ENCODE measurements around the gene PRDM1.

The PRDM1 gene

GRCh38 chr6:106085984-106086813, at the start of gene PRDM1:
PRDM1 (plus strand) TSS chr6:106086336; CDS start chr6:106086554, 218 bp downstream.
- intact Hi-C loops (cut with DNase I), result loop anchor here (5.0 kb wide), 1 partner anchor 94 kb away; no protein-coding TSS in a partner anchor
- DNase-seq, result peak; percentile 16 to 92 (median 40)

GRCh38 chr6:106037060-106037459, 49.1 kb upstream of the PRDM1 start:
- intact Hi-C loops (cut with DNase I), result no loop called here
- DNase-seq, result no peak

DNA sequence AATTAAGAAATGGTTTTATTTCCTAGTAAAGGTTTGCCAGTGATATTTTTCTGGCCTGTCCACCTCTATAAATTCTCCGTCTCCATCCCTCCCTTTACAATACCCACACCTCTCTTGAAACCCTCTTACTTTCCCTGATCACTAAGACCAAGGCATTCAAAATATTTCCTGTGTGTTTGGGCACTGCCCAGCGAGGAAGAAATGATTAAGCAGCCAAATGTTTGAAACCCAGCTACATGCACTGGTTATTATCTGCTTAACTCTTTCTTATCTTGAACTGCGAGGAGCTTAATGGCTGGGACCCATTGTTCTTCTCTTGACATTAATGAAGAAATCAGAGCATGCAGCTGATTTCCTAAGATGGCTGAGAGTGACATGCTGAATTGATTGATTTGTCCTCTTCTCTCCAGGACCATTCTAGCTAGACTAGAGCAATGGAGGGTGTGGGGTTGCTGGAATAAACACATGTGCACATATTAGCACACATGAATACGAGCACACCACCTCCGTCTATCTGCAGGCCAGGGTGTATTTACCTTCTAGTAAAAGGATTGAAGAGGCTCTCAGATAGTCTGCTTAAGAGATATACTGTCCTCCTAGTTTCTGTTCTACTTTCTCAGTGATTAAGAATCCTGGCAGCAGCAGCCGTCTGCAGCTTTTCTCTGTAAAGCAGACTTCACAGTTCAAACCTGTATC, 46.1 kb upstream of the PRDM1 start:
- intact Hi-C loops (cut with DNase I), result no loop called here
- DNase-seq, result no peak

- DNase-seq, result no peak
Measured at GRCh38 chr6:106044151-106044550, 42.0 kb upstream of the PRDM1 start.

GRCh38 chr6:106045077-106045476, 41.1 kb upstream of the PRDM1 start:
- no peak for DNase-seq
- intact Hi-C loops (cut with DNase I), result no loop called here

More at GRCh38 chr6:106044151-106044550, 42.0 kb upstream of the PRDM1 start:
- intact Hi-C loops (cut with DNase I), result no loop called here

GRCh38 chr6:106046116-106046853, 39.9 kb upstream of the PRDM1 start:
- no peak for DNase-seq
- intact Hi-C loops (cut with DNase I), result no loop called here

DNA sequence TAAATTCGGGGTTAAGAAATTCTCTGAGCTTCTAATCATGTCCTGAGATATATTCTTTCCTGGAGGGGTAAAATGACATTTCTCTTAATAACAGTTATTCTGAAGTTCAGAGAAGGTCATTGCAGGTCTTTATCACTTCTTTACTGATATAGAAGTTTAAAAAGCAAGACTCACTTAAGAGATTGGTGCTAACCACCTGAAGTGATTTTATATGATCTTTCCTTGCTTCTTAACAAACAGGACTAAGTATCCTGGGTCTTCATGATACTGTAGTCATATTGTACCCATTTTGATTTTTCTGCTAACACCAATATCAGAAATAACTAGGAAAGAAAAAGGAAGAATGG, 39.3 kb upstream of the PRDM1 start:
- intact Hi-C loops (cut with DNase I), result no loop called here

DNA sequence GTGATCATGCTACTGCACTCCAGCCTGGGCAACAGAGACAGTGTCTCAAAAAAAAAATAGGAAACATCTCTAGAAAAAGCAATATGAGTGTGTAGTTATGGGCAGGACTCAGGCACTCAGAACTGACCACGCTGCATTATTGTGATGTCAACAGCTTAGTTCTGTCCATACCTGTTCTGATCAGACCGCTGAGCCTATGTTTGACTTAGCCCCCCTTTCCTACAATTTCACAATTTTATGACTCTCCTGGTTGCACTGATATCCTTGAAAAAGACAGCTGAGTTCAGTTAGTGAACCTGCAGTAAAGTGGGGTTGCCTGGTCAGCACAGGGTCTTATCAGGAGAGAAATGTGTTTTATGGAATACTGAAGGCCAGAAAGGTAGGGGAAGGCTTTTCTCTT, 37.8 kb upstream of the PRDM1 start:
- intact Hi-C loops (cut with DNase I), result no loop called here
- DNase-seq, result no peak

More for the DNA sequence above, 39.3 kb upstream of the PRDM1 start:
- no peak for DNase-seq

- intact Hi-C loops (cut with DNase I), result no loop called here
- no peak for DNase-seq
Measured at GRCh38 chr6:106050538-106050937, 35.6 kb upstream of the PRDM1 start.

DNA sequence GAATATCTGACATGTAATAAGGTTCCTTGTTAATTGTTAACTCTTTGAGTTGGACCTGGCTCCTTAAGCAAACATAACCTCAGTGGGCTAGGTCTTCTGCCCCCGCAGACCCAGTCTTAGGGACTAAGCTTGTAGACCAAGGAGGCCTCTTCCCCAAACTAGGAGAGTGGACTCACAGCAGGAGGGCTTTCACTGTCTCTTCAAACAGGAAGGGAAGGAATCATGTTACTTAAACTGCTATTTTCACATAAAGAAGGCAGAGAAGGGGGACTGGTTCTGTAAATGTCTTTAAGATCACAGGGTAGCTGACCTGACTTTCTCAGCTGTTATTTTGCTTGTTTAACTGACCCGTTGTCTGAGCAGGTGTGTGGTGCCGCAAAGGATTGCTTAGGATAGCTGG, 34.9 kb upstream of the PRDM1 start:
- DNase-seq, result no peak

GRCh38 chr6:106053484-106054205, 32.5 kb upstream of the PRDM1 start:
- DNase-seq, result no peak
- intact Hi-C loops (cut with DNase I), result no loop called here

More for the DNA sequence above, 34.9 kb upstream of the PRDM1 start:
- intact Hi-C loops (cut with DNase I), result no loop called here

DNA sequence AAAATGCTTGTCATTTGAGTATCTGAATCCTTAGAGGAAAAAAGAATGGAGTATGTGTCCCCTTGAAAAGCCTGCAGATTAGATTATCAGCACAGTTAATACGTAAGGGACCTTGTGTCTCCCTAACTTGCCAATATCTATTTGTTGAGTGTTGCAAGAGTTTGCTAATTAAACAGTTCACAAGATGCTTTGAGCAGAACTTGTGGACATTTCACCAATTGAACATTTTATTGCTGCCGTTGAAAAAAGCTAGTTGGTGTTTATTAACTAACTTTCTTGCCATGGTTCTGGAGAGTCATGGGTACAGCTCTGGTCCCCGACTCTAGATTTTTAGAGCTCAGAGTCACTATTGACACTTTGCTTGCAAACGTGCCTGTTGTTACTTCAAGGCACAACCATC, 30.6 kb upstream of the PRDM1 start:
- no peak for DNase-seq
- intact Hi-C loops (cut with DNase I), result no loop called here

DNA sequence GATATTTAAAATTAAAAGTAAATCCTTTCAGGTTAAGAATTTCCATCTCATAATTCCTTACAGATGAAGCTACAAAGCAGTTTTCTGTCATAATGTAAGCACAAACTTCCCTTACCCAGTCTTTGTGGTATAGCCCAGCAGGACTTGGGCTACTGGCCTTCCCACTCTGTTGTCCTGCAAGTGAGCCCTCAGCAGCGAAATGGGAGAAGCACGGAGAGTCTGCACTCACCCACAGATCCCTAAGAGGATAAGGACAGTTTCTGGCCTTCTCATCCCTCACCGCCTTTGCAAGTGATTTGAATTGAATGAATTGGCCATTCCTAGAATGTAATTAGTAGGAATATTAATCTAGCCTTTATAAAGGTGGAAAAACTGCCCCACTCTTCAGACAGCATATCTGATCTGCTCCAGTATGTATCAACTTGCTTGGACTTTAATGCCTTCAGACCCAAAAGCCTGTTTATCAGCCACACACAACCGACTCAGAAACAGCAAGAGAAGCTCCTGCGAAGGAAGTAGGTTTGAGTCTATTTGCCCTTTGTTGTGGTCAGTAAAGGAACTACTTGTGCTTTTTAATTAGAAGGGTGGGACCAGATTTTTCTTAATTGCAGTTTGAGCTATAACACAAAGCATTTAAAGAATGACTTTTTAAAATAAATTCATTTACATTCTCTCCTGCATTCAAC, 29.9 kb upstream of the PRDM1 start:
- DNase-seq, result no peak
- intact Hi-C loops (cut with DNase I), result no loop called here

DNA sequence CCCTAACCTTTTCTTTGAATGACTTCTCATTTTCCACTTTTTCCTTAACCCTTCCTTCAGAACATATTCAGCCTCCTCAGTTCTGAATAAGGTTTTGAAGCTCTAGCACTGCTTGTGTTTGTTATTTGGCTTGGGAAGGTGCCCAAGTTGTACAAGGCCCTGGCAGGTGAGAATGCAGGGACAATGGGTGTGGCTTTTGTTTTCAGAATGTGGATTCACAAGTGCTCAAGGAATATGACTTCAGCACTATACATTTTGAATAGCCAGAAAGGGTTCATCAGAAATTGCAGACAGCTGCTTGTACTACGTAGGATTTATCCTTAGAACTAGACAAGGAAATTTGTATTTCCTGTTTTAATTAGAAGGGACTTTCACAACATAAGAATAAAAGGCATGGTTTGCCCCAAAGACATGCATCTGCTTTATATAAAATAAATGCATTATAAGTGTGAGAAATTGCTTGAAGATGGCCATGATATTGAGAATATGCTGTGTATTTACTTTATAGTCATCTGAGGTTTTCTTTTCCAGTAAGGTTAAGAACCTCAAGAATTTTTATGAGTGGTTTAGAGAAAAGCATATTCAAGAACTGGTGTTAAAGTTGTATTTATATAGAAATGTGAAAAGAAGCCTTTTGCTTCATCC, 29.3 kb upstream of the PRDM1 start:
- no peak for DNase-seq
- intact Hi-C loops (cut with DNase I), result no loop called here

- no peak for DNase-seq
- intact Hi-C loops (cut with DNase I), result no loop called here
Measured at GRCh38 chr6:106059331-106059730, 26.8 kb upstream of the PRDM1 start.

- intact Hi-C loops (cut with DNase I), result no loop called here
- DNase-seq, result no peak
Measured at GRCh38 chr6:106060167-106060566, 26.0 kb upstream of the PRDM1 start.

GRCh38 chr6:106063448-106063850, 22.7 kb upstream of the PRDM1 start:
- DNase-seq, result no peak
- intact Hi-C loops (cut with DNase I), result no loop called here

DNA sequence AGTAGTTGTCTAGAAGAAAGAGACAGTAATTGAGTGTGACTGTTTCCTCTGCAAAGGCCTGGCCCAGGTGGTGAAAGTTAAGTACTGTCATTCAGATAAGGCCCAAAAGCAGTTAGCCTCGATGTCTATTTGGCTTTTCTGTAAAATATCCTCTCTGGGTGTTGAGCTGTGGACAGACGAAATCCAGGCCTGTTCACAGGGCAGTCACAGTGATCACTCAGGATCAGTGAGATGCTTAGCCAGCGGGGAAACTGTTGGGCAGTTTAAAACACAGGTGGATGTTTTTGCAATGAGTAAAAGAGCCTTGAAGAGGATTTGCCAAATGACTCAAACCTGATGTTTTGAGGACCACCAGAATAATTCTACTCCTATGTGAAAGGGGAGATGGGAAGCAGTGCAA, 22.0 kb upstream of the PRDM1 start:
- intact Hi-C loops (cut with DNase I), result no loop called here
- DNase-seq, result no peak

DNA sequence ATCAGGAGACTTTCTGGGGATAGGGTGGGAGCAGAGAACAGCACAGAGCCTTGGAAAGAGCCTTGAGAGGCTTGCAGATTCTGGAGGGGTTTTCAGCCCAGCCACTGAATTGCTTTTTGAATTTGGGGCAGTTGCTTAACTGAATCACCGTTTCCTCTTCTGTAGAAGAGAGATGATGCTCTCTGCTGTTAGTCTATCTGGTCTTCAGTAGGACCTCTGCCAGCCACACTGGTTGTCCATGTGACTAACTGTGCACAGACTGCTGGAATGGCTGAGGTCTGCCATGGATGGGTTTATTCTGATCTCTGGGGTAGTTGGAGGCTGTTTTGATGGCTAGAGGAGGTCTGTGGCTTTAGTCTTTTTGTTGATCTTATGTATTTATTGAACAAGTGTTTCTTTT, 21.4 kb upstream of the PRDM1 start:
- intact Hi-C loops (cut with DNase I), result no loop called here
- DNase-seq, result no peak

- DNase-seq, result no peak
- intact Hi-C loops (cut with DNase I), result no loop called here
Measured at GRCh38 chr6:106066989-106067388, 19.1 kb upstream of the PRDM1 start.

Measured in posterior cingulate gyrus (tissue), 11 donors.